Central memory CD4-positive, alpha-beta T cell (primary cell): Measurements from ENCODE around the gene SPX.

Experiments
- DNase-seq: peaks from one replicate; pipeline ENCODE4 v3.0.0; 2022

Gene SPX

DNA sequence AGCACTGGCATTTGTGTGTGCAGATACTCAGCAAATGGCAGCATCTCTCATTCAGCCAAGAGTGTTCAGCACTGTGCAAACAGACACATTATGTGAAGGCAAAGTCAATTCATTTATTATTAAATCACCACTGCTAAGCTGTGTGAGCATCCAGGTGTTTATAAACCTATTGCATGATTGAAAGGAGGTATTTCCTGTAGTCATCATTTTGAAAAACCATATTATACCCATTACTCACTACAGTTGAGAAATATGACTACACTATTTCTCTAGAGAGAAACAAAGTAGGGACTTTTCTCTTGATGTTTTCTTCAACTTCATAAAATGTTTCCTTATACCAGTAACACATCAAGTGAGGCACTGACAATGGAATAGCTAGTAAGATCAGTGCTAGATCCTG lies 13.7 kb downstream of the SPX start:
- DNase-seq, result no peak

DNA sequence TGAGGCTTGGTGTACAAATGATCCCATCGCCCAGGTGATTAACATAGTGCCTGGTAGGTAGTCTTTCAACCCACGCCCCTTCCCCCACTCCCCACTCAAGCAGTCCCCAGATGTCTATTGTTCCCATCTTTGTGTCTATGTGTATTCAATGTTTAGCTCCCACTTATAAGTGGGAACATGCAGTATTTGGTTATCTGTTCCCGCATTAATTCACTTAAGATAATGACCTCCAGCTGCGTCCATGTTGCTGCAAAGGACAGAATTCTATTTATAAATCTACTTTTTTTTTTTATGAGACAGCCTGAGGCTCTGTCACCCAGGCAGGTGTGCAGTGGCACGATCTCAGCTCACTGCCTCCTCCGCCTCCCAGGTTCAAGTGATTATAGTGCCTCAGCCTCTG lies 15.7 kb downstream of the SPX start:
- no peak for DNase-seq

DNA sequence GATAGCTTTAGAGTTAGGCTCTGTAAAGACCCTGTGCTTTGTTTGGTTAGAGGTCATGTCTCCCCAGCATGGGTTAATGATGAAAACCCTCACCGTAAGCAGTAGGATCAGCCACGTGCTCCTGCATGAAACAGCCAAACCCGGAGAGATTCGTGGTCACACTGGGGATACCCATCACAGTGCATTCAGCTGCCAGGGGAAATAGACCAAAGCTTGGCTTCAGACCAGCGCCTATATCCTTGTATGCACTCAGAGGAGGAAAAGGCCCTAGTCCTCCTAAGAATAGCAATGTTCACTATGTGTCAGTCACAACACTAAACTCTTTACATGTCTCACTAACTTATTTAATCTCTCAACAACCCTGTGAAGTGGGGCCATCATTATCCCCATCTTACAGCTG lies 16.3 kb downstream of the SPX start:
- no peak for DNase-seq

DNA sequence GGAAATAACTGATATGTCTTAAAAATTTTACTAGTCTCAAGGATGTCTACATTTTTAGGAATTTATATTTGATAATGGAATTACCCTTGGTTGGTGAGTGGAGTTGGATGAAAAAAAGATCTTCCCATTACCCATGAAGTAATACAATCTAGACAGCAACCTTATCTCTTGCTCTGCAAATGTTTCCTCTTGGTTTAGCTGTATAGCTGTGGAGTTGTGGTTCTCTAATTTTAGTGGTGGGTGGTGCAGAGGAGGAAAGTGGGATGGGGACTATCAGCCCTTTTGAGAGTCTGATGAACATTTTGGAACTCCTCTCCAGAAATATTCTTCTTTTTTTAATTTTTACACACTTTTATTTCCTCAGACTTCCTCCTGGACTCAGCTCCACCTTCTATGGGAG lies 17.1 kb downstream of the SPX start:
- no peak for DNase-seq

DNA sequence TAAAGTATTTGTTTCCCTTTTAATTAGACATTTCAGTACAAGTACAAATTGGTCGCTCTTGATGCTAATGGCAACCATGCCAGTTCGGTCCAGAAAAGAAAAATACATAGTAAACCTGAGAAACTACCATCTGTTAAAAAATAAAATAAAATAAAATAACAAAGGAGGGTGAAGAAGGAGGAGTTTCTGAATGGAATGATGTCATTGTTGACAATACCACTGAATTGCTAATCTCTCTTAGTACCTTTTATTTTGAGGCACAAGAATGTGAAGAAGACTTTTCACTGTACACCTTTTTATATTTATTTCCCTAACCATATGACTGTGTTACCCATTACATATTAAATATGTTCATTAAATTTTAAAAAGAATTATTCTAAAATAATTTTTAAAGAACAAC lies 19.5 kb downstream of the SPX start:
- no peak for DNase-seq

DNA sequence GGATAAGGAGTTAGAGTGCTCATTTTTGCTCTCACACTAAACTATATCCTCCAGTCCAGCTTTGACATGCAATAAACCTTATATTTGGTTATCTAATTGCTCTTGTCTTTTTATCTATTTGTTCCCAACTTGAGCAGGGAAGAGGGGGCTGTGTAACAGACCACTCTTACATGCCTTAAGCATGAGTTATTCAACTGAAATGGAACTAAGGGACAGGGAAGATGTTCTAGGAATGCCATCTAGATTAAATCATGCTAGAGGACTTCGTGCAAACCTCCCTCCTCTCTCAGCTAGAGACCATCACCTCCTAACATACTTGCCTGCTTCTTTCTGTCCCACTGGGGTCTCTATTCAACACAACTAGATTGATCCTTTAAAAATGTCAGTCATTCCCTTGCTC lies 20.6 kb downstream of the SPX start:
- no peak for DNase-seq

DNA sequence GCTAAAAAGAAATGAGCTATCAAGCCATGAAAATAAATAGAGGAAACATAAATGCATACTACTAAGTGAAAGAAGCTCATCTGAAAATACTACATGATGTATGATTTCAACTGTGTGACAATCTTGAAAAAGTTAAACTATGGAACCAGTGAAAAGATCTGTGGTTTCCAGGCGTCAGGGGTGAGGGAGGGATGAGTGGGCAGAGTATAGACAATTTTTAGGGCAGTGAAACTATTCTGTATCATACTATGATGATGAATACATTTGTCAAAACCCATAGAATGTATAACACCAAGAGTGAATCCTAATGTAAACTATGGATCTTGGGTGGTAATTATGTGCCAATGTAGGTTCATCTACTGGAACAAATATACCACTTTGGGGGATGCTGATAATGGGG lies 21.3 kb downstream of the SPX start:
- no peak for DNase-seq

DNA sequence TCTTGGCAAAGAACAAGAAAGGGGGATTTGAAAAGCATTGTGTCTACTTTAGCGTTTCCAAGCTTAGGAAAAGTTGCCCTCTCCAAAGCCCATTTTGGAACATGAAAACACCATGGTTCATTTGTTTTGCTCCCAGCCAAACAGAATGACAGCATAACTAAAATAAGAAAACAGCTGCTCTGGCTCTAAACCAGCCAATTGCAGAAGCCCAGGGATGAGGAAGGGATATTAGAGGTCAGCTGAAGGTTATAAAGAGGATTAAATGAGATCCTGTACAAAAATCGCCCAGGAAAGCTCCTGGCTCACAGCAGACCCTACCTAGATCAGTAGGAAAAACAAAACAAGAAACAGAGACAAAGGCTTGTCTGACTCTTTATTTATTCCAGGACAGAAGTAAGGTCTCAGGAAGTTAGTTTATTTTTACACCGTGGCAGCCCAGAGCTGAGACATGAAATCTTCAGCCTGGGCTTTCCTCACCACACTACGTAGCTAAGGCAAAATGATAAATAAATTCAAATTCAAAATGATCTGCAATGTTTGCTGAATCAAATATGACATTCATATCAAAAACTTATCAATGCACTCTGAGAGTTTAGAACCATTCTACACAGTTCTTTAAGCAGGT lies 25.9 kb downstream of the SPX start:
- no peak for DNase-seq

DNA sequence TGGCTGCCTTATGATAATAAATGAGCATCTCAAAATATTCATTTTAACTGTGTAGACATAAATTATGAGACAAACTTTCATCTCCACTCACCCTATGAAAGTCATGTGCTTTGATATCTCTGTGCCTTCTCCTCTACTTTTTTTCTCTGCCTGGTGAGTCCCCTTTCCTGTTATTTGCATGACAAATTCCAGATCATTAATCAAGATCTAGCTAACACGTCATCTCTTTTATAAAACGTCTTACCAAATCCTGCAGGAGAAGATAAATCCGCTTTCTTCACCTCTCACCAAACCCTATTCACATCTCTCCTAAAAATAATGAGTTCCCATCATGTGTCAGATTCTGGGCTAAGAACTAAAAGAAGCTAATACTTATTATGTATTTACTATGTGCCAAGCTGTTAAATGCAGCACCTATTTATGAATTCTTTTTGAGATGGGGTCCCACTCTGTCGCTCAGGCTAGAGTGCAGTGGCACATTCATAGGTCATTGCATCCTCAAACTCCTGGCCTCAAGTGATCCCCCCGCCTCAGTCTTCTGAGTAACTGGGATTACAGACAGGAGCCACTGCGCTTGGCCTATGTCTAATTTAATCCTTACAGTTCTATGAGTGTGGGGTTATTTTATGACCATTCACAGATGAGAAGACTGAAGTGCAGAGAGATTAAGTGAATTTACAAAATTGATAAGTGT lies 26.7 kb downstream of the SPX start:
- DNase-seq, result no peak

DNA sequence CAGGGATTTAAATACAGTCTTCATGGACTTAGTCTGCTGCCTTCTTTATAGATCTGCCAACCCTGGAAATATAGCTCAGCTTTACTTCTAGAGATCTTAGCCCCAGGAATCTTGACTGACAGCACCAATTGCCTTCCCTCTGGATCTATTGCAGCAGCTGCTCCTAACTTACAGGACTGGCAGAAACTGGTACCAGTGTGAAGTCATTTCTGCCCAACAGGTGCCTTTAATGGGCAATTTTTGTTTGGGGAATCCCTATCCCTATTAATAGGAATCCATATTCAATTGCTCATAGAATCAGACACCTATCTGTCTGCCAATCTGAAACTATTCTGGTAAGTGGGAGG lies 27.2 kb downstream of the SPX start:
- DNase-seq, result no peak

DNA sequence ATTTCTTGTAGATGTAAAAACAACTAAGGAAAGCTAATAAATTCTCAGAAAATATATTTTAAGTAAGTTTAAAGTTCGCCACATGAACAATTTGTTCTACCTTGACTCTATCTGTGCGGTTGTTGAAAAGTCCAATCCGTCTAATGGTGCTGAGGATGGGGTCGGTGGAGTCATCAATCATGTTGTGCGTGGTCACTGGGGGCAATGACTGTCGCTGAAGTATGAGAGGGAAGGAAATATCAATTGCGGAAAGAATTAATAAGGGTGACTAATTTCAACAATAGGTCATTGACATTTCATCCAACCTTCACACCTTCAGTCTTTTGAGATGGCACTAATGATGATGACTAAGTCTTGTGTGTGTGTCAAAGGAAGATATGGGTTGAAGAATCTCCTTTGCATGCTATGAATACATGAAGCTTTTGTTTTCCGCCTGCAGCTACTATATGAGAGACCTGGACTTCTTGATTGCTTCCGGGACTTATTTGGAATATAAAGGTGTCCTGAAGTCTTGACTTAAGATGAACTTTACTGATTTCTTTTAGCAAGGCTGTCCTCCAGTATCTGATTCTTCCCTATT lies 32.1 kb downstream of the SPX start:
- no peak for DNase-seq

DNA sequence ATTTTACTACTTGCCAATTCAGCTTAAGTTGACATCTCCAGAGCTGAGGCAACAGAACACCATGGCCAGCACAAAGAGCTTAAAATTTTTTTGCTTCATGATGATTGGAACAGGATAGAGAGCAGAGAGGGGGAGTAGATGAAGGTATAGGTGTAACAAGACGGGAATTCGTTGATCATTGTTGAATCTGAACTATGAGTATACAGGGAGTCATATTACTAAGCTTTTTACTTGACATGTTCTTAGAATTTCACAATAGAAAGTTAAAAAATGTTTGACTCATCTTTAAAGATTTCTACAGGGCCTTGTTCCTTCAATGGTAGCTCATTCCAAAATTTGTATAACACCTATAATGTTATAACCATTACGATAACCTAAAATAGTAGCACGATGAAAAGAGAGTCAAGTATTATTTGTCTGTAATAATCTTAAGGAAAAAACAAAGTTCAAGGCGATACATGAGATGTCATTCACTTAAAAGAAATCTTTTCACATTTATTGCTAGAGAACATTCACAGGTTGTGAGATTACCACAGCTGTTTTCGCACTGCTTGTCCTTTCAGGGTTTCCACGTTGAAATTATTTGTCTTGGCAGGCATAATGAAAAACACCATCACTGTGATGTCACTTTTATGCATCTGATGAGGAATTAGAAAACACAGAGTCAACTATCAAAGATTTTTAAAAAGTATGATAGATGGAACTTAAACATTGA lies 33.9 kb downstream of the SPX start:
- no peak for DNase-seq

DNA sequence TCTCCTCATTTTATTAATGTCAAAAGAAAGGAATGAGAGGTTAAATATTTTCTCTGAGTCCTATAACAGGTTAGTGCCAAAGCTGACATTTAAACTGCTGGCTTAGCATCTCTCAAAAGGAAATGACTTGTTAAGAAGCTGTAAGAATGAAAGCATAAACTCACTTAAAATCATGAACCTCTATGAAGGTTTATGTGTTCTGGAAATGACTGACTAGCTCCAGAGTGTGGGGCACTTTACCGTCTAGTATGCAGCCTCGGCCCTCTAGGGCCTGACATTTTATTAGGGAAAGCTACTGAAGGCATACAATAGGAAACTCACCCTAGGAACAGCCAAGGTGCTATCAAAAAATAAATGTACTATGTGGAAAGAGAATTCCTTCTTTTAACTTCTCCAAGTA lies 35.1 kb downstream of the SPX start:
- no peak for DNase-seq

DNA sequence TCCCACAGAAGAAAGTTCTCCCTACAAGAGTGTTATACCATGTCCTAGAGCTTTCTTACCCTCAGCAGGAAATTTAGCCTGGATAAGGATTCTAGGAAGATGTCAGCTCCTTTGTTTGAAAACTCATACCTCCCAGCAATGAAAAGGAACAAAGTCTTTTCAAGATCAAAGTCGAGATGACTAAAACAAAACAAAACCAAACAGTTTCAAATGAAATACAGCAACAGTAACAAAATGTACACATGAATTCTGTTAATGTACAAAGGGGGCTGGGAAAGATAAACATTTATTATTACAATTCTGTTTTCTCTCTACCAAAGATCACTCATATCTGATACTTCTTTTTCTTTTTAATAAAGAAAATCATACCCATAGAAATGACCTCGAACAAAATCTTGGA lies 36.8 kb downstream of the SPX start:
- DNase-seq, result no peak

DNA sequence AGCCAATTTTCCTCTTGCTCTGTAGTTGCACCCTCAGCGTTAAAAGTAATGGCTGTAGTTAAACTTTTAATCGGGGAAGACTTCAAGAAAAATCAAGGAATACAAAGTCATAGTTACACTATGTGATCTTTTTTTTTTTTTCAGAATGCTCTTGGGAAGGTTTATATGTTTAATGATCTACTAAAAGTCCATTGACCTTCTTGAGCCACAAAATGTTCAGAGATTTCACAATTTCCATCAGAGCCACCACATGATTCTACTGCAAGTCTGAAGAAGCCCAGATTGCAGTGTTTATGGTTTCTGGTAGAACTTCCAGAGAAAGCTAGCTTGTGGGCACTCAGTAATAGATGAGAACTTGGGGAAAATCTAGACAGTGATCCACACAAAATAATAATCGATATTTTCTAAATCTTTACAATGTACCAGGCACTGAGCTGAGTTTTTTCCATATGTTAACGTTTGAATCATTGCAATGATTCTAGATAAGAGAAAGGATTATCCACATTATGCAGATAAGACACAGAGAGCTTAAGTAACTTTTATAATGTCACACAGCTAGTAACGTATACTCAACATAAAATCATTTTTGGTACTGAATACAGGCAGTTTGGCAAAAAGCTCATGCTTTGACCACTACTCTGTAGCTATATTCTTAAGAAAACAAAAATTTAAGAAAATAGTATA lies 40.3 kb downstream of the SPX start:
- no peak for DNase-seq

DNA sequence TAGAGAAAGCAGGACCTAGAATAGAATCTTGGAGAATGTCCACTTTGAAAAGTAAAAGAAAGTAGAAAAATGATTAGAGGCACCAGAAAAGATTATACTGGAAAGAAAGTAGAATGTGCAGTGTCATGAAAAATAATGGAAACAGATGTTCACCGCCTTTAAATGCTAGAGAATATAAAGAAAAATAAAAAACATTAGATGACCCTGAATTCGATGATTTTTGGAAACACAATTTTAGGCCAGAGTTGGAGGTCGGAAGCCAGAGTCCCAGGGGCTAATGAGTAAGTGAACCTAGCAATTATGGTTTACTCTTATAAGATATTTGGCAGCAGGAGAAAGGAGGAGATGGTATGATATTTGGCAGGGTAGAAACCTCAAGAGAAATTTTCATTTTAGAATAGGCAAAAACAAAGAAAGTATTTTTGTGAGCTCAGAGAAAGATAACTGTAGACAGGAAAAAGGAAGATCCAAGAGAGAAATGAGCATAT lies 40.9 kb downstream of the SPX start:
- DNase-seq, result no peak

DNA sequence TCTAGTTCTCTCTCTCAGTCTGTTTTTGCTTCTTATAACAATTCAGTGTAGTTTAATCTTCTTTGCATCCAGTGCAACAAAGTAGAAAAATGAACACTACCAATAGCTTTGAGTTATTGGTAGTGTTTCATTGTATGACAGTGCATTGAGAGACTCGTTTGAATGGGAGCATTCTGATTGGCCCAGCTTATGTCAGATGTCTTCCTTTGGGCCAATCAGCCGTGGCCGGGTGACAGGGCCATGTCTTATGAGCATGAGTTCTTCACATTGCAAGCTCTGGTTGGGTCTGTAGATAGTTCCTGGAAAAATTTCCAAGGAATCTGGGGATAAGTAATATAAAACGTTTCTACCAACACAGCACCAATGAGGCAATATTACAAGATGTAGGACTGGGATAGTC lies 42.0 kb downstream of the SPX start:
- DNase-seq, result no peak

DNA sequence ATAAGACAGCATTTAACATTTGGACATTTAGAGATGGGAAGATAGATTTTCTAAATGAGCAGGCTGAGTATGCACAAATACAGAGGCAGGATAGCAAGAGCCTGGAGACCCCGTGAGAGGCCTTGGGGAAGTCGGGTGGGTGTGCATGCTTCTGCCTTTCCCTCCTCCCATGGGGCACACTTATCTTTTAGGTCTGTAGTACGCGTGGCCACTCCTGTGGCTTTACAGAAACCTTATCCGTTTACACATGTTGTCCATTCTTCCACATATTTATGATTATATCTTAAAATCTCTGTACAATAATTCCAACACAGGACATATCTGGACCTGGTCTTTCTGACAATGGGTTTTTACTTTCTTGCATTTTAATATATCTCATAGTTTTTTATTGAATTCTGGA lies 45.0 kb downstream of the SPX start:
- no peak for DNase-seq

DNA sequence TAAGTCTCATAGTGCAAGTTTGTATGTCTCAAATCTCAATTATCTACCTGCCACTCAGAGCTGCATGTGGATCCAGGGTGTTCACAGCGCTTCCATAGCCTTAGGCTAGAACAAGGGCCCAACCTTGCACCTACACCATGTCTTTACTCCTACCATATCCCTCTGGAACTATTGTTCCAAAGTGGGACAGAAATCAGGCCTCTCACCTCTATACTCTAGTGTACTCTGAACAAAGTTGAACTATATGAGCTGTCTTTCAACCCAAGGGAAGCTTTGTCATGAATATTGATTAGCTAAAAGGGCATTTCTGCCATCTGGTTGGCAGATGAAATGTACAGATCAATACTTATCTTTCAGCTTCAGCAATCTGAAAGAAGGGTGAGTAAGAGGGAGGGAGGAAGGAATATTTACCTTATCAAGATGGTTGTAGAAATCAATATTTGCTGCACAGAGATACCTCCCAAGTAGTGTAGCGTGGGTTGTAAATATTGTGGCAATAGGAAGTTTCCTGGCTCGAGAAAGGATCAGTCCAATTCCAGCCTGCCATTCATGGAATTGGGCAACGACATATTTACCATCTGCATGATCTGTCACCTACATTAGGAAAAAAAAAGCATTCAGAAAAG lies 47.8 kb downstream of the SPX start:
- DNase-seq, result no peak

DNA sequence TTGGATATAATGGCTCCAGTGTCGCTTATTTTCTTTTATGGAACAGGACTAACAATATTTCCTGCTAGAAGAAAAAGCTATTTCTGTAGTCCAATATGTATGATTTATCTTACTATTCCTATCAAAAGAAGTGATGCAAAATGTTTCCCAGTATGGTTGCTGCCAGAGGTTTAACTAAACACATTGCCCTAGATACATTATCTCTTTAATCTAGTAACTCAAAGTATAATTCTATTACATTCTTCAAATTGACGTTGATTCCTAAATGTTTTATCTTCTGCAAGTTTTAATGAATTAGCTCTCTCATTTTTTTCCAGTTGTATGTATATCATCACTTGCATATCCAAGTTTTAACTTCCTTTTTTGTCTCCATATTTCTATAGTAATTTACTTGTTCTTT lies 50.3 kb downstream of the SPX start:
- DNase-seq, result no peak

DNA sequence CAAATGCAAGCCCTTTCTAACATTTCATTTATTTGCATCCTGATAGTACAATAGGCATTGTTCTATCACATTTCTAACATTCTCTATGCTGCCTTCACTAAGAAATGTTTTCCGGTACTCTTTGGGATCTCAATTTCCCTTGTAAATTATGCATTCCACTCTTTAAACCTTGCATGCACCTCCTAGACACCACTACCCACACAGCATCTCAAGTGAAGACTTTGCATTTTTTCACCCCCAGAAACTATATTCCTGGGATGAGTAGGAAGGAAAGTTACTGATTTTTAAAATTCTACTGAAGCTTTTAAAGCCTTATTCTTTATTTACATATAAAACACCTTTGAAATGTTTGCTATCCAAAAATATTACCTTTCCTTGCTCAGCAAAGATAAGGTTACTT lies 51.4 kb downstream of the SPX start:
- DNase-seq, result no peak

DNA sequence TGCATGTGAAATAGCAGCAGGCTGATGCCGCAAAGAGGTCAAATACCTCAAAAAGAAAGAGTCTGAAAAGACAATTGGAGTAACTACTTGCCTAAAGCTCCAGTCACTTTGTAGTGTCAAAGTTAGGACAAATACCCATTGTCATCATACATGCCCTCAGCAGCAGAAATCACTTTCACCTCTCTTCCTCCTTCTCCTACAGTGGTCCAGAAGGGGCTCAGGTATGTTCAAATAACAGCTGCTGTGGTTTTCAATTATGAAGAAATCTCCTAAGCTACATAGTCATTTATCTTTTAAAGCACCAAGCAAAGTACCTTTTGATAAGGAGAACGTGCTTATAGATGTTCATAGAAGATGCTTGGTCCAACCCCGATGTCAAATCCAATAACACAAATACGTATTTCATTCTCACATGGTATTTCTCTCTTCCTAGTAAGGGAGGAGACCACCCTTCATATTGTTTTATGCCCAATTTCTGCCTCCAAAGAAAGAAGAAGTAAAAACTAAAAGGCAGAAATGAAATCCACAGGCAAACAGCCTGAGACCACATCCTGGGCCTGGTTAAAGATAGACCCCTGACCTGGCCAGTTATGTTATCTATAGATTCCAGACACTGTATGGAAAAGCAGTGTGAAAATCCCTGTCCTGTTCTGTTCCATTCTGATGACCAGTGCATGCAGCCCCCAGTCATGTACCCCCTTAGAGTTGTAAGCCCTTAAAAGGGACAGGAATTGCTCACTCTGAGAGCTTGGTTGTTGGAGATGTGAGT lies 54.8 kb downstream of the SPX start:
- no peak for DNase-seq
